BE2C (cell line): Measurements from ENCODE around the gene RNF220.

ENCODE experiments used
- DNase-seq: peaks from one replicate; pipeline ENCODE4 v3.0.0-alpha.2; 2020
- H3K27me3 ChIP-seq: fragments of 250-450 bp; sonication (Bioruptor Pico); 2 replicates; pipeline ENCODE4 v1.5.1; 2020; ENCODE audit warnings: mild to moderate bottlenecking
- H3K36me3 ChIP-seq: fragments of 250-450 bp; sonication (Bioruptor Pico); 2 replicates; pipeline ENCODE4 v1.5.1; 2020; ENCODE audit warnings: mild to moderate bottlenecking
- H3K4me1 ChIP-seq: fragments of 250-450 bp; sonication (Bioruptor Pico); 2 replicates; pipeline ENCODE4 v1.5.1; 2020
- H3K4me3 ChIP-seq: 2 replicates; pipeline ENCODE4 v1.5.1; 2011; ENCODE audit warnings: low read depth, low read length
- H3K9me3 ChIP-seq: fragments of 250-450 bp; sonication (Bioruptor Pico); 2 replicates; pipeline ENCODE4 v1.5.1; 2020
- TF ChIP-seq, protein P1 (sequence below): IDR thresholded peaks from 2 replicates; pipeline ENCODE4 v1.5.1; 2012; ENCODE audit warnings: mild to moderate bottlenecking, low read depth, low read length

Gene RNF220

DNA sequence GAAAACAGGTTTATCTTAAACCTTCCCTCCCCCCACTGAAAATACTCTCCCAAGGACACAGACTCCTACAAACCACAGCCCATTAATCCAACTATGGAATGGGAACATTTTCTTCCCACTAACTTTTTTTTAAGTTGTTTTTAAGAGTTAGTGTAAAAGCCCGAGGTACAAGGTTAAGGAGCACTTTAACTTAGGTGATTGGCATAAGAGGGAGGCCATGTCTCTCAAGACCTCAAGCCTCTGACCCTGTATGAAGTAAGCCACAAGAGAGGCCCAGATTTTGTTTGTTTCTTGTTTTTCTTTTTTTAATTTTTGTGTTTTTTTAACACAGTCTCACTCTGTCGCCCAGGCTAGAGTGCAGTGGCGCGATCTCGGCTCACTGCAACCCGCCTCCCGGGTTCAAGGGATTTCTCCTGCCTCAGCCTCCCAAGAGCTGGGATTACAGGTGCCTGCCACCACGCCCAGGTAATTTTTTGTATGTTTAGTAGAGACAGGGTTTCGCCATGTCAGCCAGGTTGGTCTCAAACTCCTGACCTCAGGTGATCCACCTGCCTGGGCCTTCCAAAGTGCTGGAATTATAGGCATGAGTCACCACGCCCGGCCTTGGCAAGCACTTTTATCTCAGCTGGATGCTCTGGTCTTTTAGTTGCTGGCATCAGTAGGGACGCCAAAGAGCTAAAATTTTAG lies 283.8 kb downstream of the RNF220 start:
- no peaks in the 10 kb centered on the region for H3K27me3 ChIP-seq
- H3K4me3 ChIP-seq = no peak overlapping the region
- H3K36me3 ChIP-seq = no peaks in the 10 kb centered on the region
- no peaks in the 10 kb centered on the region for H3K4me1 ChIP-seq
- no peaks in the 10 kb centered on the region for H3K9me3 ChIP-seq
- DNase-seq = no peak
- TF ChIP-seq, protein P1, sequence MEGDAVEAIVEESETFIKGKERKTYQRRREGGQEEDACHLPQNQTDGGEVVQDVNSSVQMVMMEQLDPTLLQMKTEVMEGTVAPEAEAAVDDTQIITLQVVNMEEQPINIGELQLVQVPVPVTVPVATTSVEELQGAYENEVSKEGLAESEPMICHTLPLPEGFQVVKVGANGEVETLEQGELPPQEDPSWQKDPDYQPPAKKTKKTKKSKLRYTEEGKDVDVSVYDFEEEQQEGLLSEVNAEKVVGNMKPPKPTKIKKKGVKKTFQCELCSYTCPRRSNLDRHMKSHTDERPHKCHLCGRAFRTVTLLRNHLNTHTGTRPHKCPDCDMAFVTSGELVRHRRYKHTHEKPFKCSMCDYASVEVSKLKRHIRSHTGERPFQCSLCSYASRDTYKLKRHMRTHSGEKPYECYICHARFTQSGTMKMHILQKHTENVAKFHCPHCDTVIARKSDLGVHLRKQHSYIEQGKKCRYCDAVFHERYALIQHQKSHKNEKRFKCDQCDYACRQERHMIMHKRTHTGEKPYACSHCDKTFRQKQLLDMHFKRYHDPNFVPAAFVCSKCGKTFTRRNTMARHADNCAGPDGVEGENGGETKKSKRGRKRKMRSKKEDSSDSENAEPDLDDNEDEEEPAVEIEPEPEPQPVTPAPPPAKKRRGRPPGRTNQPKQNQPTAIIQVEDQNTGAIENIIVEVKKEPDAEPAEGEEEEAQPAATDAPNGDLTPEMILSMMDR = no peak

- no peaks in the 10 kb centered on the region for H3K27me3 ChIP-seq
- H3K4me3 ChIP-seq = no peak overlapping the region
- TF ChIP-seq, protein P1 = no peak
- H3K9me3 ChIP-seq = no peaks in the 10 kb centered on the region
- no peaks in the 10 kb centered on the region for H3K36me3 ChIP-seq
- H3K4me1 ChIP-seq = no peaks in the 10 kb centered on the region
- no peak for DNase-seq
Observed at GRCh38 chr1:44689447-44689765, 284.4 kb downstream of the RNF220 start.

GRCh38 chr1:44693159-44693558 lies 288.1 kb downstream of the RNF220 start:
- Histone ChIP-seq H3K9me3 (no peaks in the 10 kb centered on the region), H3K4me1 (no peaks in the 10 kb centered on the region), H3K36me3 (no peaks in the 10 kb centered on the region), H3K27me3 (no peaks in the 10 kb centered on the region), H3K4me3 (no peak overlapping the region)
- DNase-seq = no peak
- TF ChIP-seq, protein P1 = no peak

DNA sequence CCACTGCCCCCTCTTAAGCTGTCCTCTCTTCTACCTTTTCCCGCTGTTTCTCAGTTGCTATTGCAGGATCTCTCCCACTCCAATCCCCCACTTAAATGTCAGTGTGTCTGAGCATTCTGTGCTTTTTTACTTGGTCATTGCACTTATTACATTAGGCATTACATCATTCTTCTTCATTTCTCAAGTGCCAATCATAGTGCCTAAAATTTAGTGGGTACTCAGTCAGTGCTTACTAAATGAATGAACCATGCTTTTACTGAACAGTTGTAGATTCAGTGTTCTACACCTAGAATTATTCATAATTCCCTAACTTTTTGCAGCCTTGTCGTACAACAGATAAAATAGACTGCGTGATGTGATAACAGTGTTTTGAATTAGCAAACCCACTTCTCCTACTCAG lies 288.8 kb downstream of the RNF220 start:
- Histone ChIP-seq H3K9me3 (no peaks in the 10 kb centered on the region), H3K27me3 (no peaks in the 10 kb centered on the region), H3K36me3 (no peaks in the 10 kb centered on the region), H3K4me3 (no peak overlapping the region), H3K4me1 (no peaks in the 10 kb centered on the region)
- no peak for DNase-seq
- TF ChIP-seq, protein P1 = no peak

DNA sequence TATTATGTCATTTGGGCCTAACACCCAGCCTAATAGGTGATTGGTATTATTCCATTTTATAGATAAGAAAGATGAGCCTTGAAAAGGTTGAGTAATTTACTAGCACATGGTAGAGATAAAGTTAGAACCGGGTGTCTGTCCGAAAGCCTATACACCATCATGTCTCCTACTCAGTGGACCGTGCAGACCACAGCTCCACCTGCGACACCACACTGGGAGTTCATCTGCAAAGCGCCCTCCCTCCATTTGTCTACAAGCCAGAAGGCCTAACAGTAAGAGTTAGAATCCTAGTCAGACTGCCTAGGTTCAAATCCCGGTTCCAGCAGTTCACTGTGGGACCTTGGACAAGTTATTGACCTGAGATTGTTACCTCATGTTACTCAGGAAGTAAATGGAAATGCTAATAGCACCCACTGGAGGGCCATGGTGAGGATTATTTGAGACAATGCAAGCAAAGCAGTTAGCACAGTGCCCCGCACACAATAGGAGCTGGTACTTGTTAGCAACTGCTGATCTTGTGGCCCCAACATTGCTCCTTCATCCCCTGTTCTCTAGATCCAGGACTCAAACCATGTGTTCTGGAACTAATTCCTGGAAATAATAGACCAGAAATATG lies 289.9 kb downstream of the RNF220 start:
- H3K36me3 ChIP-seq = no peaks in the 10 kb centered on the region
- no peak overlapping the region for H3K4me3 ChIP-seq
- TF ChIP-seq, protein P1 = no peak
- DNase-seq = no peak
- no peaks in the 10 kb centered on the region for H3K27me3 ChIP-seq
- no peaks in the 10 kb centered on the region for H3K9me3 ChIP-seq
- no peaks in the 10 kb centered on the region for H3K4me1 ChIP-seq

GRCh38 chr1:44695671-44696070 lies 290.6 kb downstream of the RNF220 start:
- no peak for DNase-seq
- no peaks in the 10 kb centered on the region for H3K4me1 ChIP-seq
- no peaks in the 10 kb centered on the region for H3K9me3 ChIP-seq
- no peak overlapping the region for H3K4me3 ChIP-seq
- no peaks in the 10 kb centered on the region for H3K36me3 ChIP-seq
- TF ChIP-seq, protein P1 = no peak
- no peaks in the 10 kb centered on the region for H3K27me3 ChIP-seq
